GM12873 (cell line): ENCODE measurements around the gene ST6GAL1.

ENCODE experiments used
- TF ChIP-seq, protein P1 (sequence below): IDR thresholded peaks from 2 replicates; pipeline ENCODE4 v1.5.1; 2012; ENCODE audit warnings: low read depth, mild to moderate bottlenecking, moderate library complexity, low read length, control low read depth; ENCODE audit not compliant: insufficient read depth; ENCODE audit errors: missing control alignments

The ST6GAL1 gene, protein sequence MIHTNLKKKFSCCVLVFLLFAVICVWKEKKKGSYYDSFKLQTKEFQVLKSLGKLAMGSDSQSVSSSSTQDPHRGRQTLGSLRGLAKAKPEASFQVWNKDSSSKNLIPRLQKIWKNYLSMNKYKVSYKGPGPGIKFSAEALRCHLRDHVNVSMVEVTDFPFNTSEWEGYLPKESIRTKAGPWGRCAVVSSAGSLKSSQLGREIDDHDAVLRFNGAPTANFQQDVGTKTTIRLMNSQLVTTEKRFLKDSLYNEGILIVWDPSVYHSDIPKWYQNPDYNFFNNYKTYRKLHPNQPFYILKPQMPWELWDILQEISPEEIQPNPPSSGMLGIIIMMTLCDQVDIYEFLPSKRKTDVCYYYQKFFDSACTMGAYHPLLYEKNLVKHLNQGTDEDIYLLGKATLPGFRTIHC

DNA sequence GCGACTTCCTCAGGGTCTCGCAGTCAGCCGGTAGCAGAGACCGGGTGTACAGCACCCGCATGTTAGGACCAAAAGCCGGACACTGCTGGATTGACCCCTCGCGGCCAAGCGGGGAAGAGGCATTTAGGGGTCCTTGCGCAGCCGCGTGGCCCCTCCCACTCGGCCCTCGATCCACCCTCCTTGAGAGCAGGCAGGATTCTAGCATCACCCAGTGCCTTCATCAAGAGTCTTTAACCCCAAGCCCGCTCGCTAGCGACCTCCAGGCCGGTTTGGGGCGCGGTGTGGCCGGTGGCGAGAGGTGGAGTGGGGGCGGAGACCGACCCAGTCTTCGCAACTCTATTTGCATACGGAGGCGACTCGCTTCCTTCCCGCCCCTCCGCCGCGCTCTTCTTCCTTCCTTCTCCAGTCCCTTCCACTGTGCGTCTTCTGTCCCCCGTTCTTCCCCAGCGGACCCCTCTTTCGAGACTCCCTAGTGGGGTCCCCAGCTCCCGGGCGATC, at the start of gene ST6GAL1:
TSS of gene ST6GAL1 (plus strand) at position 384 of the 498 bp plus-strand sequence. CDS start 112,178 bp downstream, outside the sequence.
- TF ChIP-seq, protein P1, sequence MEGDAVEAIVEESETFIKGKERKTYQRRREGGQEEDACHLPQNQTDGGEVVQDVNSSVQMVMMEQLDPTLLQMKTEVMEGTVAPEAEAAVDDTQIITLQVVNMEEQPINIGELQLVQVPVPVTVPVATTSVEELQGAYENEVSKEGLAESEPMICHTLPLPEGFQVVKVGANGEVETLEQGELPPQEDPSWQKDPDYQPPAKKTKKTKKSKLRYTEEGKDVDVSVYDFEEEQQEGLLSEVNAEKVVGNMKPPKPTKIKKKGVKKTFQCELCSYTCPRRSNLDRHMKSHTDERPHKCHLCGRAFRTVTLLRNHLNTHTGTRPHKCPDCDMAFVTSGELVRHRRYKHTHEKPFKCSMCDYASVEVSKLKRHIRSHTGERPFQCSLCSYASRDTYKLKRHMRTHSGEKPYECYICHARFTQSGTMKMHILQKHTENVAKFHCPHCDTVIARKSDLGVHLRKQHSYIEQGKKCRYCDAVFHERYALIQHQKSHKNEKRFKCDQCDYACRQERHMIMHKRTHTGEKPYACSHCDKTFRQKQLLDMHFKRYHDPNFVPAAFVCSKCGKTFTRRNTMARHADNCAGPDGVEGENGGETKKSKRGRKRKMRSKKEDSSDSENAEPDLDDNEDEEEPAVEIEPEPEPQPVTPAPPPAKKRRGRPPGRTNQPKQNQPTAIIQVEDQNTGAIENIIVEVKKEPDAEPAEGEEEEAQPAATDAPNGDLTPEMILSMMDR, result peak; percentile 52

GRCh38 chr3:186882150-186882524, 48.2 kb upstream of the ST6GAL1 start:
- TF ChIP-seq, protein P1, result no peak

DNA sequence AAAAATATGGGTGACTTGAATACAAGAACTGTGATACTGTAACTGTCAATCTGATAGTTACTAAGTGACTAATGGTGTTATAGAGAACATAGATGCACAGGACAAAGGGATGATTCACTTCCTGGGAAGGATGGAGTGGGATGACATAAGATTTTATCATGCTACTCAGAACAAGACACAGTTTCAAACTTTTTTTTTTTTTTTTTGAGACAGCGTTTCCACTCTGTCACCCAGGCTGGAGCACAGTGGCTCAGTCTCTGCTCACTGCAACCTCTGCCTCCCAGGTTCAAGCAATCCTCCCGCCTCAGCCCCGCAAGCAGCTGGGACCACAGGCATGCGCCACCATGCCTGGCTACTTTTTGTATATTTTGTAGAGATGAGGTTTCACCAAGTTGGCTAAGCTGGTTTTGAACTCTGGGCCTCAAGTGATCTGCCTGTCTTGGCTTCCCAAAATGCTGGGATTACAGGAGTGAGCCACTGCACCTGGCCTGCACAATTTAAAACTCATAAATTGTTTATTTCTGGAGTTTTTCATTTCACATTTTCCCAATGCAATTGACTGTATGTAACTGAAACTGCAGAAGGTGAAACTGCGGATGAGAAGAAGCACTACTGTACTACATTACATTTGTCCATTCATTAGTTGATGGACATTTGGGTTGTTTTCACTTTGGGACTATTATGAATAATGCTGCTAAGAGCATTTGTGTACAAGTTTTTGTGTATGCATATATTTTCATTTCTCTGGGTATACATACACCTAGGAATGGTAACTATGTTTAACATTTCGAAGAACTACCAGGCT, 47.2 kb upstream of the ST6GAL1 start:
- TF ChIP-seq, protein P1, result no peak

- TF ChIP-seq, protein P1, result no peak
Observed at GRCh38 chr3:186883686-186884058, 46.7 kb upstream of the ST6GAL1 start.

DNA sequence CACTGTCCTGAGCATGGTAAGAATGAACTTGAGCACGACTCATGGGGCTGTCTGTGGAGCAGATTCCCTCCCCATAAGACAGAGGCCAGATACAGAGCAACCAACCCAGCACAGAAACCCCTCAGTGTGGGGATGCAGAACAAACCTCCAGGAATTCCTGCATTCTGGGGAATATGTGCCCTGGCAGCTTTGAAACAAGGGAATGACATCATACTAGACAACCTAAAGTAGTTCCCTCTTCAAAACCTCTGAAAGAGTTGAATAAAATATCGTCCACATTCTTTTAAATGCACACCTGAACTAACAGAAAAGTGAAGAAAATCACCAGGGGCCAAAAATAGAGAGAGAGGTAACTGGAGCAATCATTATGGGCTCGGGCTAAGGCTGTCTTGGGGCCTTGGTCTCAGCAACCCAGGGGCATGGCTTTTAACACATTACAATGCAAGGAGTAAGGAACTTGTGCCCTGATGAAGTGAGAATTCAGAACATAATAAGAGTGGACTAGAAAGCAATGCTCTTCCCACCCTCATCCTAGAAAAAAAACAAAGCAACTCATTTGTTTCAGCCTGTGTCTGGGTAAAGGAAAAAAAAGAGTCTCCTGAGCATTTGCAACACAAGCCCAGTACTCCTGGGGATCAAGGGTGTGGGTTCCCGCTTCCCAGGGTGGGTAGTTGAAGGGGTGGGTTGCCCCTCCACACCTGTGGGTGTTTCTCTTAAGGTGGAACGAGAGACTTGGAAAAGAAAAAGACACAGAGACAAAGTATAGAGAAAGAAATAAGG, 43.9 kb upstream of the ST6GAL1 start:
- TF ChIP-seq, protein P1, result no peak

DNA sequence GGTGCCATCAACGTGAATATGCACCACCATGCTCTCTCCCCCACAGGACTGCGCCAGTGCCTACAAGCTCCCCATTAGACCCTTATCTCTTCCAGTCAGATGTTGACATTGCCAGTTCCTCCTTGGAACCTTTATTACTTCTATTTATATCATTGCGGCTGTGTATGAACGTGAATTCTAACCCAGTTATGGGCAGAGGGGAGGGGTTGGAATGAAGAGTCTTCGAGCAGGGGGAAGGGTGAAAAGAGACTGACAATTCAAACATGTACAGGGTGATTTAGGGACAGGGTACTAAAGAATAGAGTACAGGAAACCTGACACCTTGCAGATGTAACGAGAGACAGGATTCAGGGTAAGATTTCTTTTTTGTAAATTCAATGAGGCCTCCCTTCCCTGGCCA, 41.8 kb upstream of the ST6GAL1 start:
- TF ChIP-seq, protein P1, result no peak
